Fibroblast of mammary gland (primary cell): ENCODE measurements around the gene CACNA1E.

Experiments used
- DNase-seq: peaks from one replicate; pipeline ENCODE4 v3.0.0-alpha.2; 2010; ENCODE audit warnings: low read depth
- H3K4me3 ChIP-seq: 2 replicates; pipeline ENCODE4 v1.5.1; 2011; ENCODE audit warnings: low read depth, mild to moderate bottlenecking, low read length, moderate library complexity; ENCODE audit not compliant: control insufficient read depth
- TF ChIP-seq, protein P1 (sequence below): conservative IDR thresholded peaks from 2 replicates; pipeline ENCODE4 v1.5.1; 2011; ENCODE audit warnings: low read depth, low read length, inconsistent platforms; ENCODE audit not compliant: control insufficient read depth, insufficient read depth

CACNA1E gene

DNA sequence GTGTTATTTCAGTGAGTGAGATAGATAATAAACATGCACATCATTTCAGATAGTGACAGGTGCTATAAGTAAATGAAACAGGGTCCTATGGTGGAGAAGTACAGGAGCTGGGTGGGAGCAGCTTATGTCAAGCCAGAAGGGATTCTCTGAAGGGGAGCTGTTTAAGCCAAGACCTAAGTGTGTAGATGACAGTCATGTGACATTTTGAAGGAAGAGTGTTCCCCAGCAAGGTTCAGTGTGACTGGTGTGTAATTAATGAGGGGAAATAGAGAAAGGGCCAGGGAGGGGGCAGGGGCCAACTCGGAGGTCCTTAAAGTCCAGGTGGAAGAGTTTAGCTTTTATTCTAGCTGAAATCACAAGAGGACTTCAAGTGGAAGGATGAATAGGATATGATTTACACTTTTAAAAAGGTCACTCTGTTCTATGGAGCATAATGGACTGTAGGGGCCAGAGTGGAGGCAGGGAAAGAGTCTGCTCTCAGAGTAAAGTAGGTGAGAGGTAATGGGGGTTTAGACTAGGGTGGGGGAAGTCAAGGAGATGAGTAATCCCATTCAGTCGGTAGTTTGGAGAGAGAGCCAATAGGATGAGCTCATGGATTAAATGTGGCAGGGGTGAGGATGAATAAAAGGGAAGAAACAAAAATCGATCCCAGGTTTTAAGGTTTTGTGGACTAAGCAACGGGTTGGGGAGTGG, 243.1 kb downstream of the CACNA1E start:
- peak; percentile 1 for DNase-seq
- TF ChIP-seq, protein P1, sequence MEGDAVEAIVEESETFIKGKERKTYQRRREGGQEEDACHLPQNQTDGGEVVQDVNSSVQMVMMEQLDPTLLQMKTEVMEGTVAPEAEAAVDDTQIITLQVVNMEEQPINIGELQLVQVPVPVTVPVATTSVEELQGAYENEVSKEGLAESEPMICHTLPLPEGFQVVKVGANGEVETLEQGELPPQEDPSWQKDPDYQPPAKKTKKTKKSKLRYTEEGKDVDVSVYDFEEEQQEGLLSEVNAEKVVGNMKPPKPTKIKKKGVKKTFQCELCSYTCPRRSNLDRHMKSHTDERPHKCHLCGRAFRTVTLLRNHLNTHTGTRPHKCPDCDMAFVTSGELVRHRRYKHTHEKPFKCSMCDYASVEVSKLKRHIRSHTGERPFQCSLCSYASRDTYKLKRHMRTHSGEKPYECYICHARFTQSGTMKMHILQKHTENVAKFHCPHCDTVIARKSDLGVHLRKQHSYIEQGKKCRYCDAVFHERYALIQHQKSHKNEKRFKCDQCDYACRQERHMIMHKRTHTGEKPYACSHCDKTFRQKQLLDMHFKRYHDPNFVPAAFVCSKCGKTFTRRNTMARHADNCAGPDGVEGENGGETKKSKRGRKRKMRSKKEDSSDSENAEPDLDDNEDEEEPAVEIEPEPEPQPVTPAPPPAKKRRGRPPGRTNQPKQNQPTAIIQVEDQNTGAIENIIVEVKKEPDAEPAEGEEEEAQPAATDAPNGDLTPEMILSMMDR = no peak
- H3K4me3 ChIP-seq = no peak overlapping the region

DNA sequence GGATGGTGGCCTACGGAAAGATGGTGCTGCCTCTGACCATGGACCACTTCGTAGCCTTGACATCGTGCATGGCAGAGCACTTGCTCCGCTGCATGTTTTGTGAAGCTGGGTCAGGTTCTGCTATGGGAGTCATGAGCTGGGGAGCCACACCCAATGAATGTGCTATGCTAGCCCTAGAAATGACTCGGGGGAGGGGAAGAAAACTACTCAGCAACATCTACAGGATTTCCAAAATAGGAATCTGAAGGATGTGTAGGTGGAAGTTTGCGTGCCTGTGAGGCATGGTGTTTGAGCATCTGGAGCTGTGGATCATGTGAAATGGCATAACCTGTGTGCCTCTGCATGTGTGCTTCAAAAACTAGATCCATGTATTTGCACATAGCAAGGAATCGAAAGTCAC, 247.3 kb downstream of the CACNA1E start:
- no peak overlapping the region for H3K4me3 ChIP-seq
- TF ChIP-seq, protein P1 = no peak
- DNase-seq = no peak

DNA sequence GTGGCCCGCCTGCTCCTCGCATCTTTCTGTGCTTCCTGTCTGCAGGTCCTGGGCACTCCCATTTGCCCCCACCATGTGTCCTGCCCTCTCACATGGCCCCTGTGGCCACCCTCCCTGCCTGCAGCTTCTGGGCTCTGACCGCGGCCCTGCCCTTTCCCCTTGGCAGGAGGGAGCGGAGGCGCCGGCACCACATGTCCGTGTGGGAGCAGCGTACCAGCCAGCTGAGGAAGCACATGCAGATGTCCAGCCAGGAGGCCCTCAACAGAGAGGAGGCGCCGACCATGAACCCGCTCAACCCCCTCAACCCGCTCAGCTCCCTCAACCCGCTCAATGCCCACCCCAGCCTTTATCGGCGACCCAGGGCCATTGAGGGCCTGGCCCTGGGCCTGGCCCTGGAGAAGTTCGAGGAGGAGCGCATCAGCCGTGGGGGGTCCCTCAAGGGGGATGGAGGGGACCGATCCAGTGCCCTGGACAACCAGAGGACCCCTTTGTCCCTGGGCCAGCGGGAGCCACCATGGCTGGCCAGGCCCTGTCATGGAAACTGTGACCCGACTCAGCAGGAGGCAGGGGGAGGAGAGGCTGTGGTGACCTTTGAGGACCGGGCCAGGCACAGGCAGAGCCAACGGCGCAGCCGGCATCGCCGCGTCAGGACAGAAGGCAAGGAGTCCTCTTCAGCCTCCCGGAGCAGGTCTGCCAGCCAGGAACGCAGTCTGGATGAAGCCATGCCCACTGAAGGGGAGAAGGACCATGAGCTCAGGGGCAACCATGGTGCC, 249.1 kb downstream of the CACNA1E start:
- no peak overlapping the region for H3K4me3 ChIP-seq
- no peak for DNase-seq
- TF ChIP-seq, protein P1 = no peak

DNA sequence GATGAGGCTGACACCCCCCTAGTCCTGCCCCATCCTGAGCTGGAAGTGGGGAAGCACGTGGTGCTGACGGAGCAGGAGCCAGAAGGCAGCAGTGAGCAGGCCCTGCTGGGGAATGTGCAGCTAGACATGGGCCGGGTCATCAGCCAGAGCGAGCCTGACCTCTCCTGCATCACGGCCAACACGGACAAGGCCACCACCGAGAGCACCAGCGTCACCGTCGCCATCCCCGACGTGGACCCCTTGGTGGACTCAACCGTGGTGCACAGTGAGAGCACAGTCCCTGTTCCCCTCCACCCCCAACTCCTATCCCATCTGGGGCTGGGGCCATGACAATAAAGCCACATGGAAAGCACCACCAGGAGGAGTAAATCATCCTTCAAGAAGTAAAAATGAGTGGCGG, 250.2 kb downstream of the CACNA1E start:
- no peak overlapping the region for H3K4me3 ChIP-seq
- TF ChIP-seq, protein P1 = no peak
- DNase-seq = no peak

DNA sequence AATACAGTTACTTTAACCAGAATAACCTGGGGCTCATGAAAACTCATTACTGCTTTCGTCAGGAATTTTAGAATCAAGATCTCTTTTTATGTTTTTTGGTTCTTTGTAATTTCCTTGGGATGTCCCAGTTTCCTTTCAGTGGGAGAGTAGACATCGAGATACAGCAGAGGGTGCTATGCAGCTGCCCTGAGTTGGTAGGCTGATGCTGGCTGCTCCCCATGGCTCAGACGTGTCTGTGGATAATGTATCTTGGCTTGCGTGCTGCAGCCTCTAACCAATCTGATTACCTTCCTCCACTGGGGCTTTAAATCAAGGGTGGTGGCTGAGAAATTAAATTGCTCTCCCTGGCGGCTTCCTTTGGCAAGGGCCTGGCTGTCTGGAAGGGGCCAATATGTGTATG, 253.7 kb downstream of the CACNA1E start:
- H3K4me3 ChIP-seq = no peak overlapping the region
- TF ChIP-seq, protein P1 = no peak
- DNase-seq = no peak

DNA sequence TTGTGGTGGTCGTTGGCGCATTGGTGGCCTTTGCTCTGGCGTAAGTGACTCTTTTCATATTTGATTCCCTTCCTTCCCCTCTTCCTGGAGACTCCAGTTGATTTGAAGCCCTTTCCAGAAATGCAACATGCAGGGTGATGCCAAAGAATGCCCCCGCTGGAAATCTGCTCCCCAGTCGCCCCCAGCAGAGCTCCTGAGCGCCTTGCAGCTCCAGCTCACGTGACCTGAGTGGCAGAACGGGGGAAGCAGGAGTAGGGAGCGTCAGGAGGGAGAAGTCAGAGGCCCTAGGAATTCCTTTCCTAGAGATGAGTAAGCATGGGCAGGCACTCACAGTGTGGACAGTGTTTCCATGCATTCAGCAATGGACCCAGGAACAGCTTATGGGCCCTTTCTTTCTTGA, 255.9 kb downstream of the CACNA1E start:
- H3K4me3 ChIP-seq = no peak overlapping the region
- TF ChIP-seq, protein P1 = no peak
- DNase-seq = no peak
